ENCODE data around the gene RNF213.
"Not testable (repeated sequence)": the region's sequence is repeated elsewhere in the genome, so short reads cannot be mapped to it uniquely, and the experiment has no call there.

RNF213 gene

GRCh38 chr17:80291691-80292487, 31.2 kb downstream of the RNF213 start:
- no peak for DNase-seq (ENCODE audit: low read depth in 2 of 2)

- DNase-seq (ENCODE audit: low read depth in 2 of 2): no peak
These were observed 31.9 kb downstream of the RNF213 start for GRCh38 chr17:80292521-80292971.

- DNase-seq (ENCODE audit: low read depth in 2 of 2): no peak
These were observed 33.6 kb downstream of the RNF213 start for GRCh38 chr17:80294210-80294609.

GRCh38 chr17:80294653-80295052, 34.0 kb downstream of the RNF213 start:
- DNase-seq (ENCODE audit: low read depth in 2 of 2): no peak

GRCh38 chr17:80295146-80295545, 34.5 kb downstream of the RNF213 start:
- no peak for DNase-seq (ENCODE audit: low read depth in 2 of 2)

GRCh38 chr17:80295559-80295958, 34.9 kb downstream of the RNF213 start:
- no peak for DNase-seq (ENCODE audit: low read depth in 2 of 2)

GRCh38 chr17:80296221-80296620, 35.6 kb downstream of the RNF213 start:
- DNase-seq (ENCODE audit: low read depth in 2 of 2): no peak

GRCh38 chr17:80297996-80298560, 37.4 kb downstream of the RNF213 start:
- DNase-seq (ENCODE audit: low read depth in 2 of 2): no peak

GRCh38 chr17:80299350-80300100, 38.9 kb downstream of the RNF213 start:
- not testable (repeated sequence) for DNase-seq (ENCODE audit: low read depth in 2 of 2)

GRCh38 chr17:80300756-80301155, 40.1 kb downstream of the RNF213 start:
- not testable (repeated sequence) for DNase-seq (ENCODE audit: low read depth in 2 of 2)

- no peak for DNase-seq (ENCODE audit: low read depth in 2 of 2)
These were observed 43.2 kb downstream of the RNF213 start for GRCh38 chr17:80303824-80304223.

GRCh38 chr17:80307994-80308691, 47.5 kb downstream of the RNF213 start:
- DNase-seq (ENCODE audit: low read depth in 2 of 2): no peak

GRCh38 chr17:80308692-80309517, 48.3 kb downstream of the RNF213 start:
- no peak for DNase-seq (ENCODE audit: low read depth in 2 of 2)

- DNase-seq (ENCODE audit: low read depth in 2 of 2): no peak
These were observed 50.7 kb downstream of the RNF213 start for GRCh38 chr17:80311216-80311827.

- no peak for DNase-seq (ENCODE audit: low read depth in 2 of 2)
These were observed 52.0 kb downstream of the RNF213 start for GRCh38 chr17:80312621-80313135.

- DNase-seq (ENCODE audit: low read depth in 2 of 2): no peak
These were observed 52.6 kb downstream of the RNF213 start for GRCh38 chr17:80313160-80313829.

- not testable (repeated sequence) for DNase-seq (ENCODE audit: low read depth in 2 of 2)
These were observed 53.3 kb downstream of the RNF213 start for GRCh38 chr17:80313946-80314345.

GRCh38 chr17:80315517-80316182, 55.0 kb downstream of the RNF213 start:
- DNase-seq (ENCODE audit: low read depth in 2 of 2): no peak

- DNase-seq (ENCODE audit: low read depth in 2 of 2): no peak
These were observed 55.8 kb downstream of the RNF213 start for GRCh38 chr17:80316431-80316830.
